Caco-2 (cell line): ENCODE measurements around the gene PROSER3. TPM values are rescaled to one million over a fixed set of nuclear protein-coding genes. Genes with fewer than 3 reads are reported as not detected.
A peak's percentile ranks its signal among the peaks of the same experiment; 100 is the strongest.

Experiments used
- BruUV-seq: library from RNA; stranded (reverse); fragments of 400-500 nt; replicated peaks from 2 replicates; lab custom pipeline; 2021; lab: Mats Ljungman, UMichigan
- CTCF ChIA-PET: fragments of 300-600 bp; sonication (Branson Sonifier 250); formaldehyde crosslinking; loops from one replicate; lab custom pipeline; 2022; ENCODE audit warnings: antibody characterized with exemption; lab: Charles Lee
- POLR2A ChIA-PET: fragments of 300-600 bp; sonication (Branson Sonifier 250); formaldehyde crosslinking; loops from one replicate; lab custom pipeline; 2022; ENCODE audit warnings: antibody characterized with exemption; lab: Charles Lee
- DNase-seq, 2 experiments: peaks; one replicate each; pipeline versions ENCODE4 v3.0.0 to v3.0.0-alpha.2; 2020 to 2022
- H3K27me3 ChIP-seq: replicated peaks from 2 replicates; pipeline ENCODE4 v1.6.0; 2011; ENCODE audit warnings: low read length; ENCODE audit not compliant: control insufficient read depth, insufficient read depth
- H3K36me3 ChIP-seq: 2 replicates; pipeline ENCODE4 v1.5.1; 2011; ENCODE audit warnings: low read length; ENCODE audit not compliant: control insufficient read depth, insufficient read depth
- H3K4me1 ChIP-seq: fragments of 250-450 bp; sonication (Bioruptor Pico); 2 replicates; pipeline ENCODE4 v1.5.1; 2020; ENCODE audit warnings: mild to moderate bottlenecking
- H3K4me3 ChIP-seq: 2 replicates; pipeline ENCODE4 v1.5.1; 2011; ENCODE audit warnings: low read depth, mild to moderate bottlenecking, control low read depth, low read length
- H3K9me3 ChIP-seq: fragments of 250-450 bp; sonication (Bioruptor Pico); 2 replicates; pipeline ENCODE4 v1.5.1; 2020; ENCODE audit warnings: mild to moderate bottlenecking, moderate library complexity
- H3K27ac Mint-ChIP-seq: one replicate; pipeline ENCODE4 v1.8.0; 2022; ENCODE audit warnings: mixed read lengths; ENCODE audit not compliant: unreplicated experiment
- H3K27me3 Mint-ChIP-seq: one replicate; pipeline ENCODE4 v1.8.0; 2022; ENCODE audit warnings: mixed read lengths; ENCODE audit not compliant: insufficient read depth, unreplicated experiment
- H3K36me3 Mint-ChIP-seq: one replicate; pipeline ENCODE4 v1.8.0; 2022; ENCODE audit warnings: mild to moderate bottlenecking, mixed read lengths; ENCODE audit not compliant: insufficient read depth, unreplicated experiment
- H3K4me1 Mint-ChIP-seq: one replicate; pipeline ENCODE4 v1.8.0; 2022; ENCODE audit warnings: low read depth, mixed read lengths; ENCODE audit not compliant: unreplicated experiment
- H3K4me3 Mint-ChIP-seq: one replicate; pipeline ENCODE4 v1.8.0; 2022; ENCODE audit warnings: mild to moderate bottlenecking, moderate library complexity, mixed read lengths; ENCODE audit not compliant: unreplicated experiment
- H3K9me3 Mint-ChIP-seq: one replicate; pipeline ENCODE4 v1.8.0; 2022; ENCODE audit warnings: mixed read lengths; ENCODE audit not compliant: unreplicated experiment
- CTCF ChIP-seq, 2 experiments: fragments of 200-600 bp in 1 of 2; IDR thresholded peaks; 1 replicate in 1 of 2; 2 replicates in 1 of 2; pipeline versions ENCODE4 v1.5.1 to v1.8.0; 2011 to 2022; ENCODE audit warnings: antibody characterized with exemption in 1 of 2, control low read depth in 1 of 2, inconsistent platforms in 1 of 2, low read depth in 1 of 2, low read length in 1 of 2, mild to moderate bottlenecking in 1 of 2, moderate library complexity in 1 of 2; ENCODE audit not compliant: insufficient read depth in 1 of 2, severe bottlenecking in 1 of 2, unreplicated experiment in 1 of 2
- intact Hi-C: fragments of 100-400 bp; cut with micrococcal nuclease; formaldehyde crosslinking; loops from one replicate; pipeline ENCODE4 v1.10.0; 2022; ENCODE audit not compliant: unreplicated experiment
- total RNA-seq: library from RNA; stranded (reverse); gene quantifications from 2 replicates; pipeline ENCODE4 v1.2.3, GENCODE V29; 2022

Gene PROSER3
- total RNA-seq, 1 experiment from 2014 or later = 34.6 TPM

- intact Hi-C loops = no loop called here
- Mint-ChIP-seq H3K4me3 (no peak overlapping the region), H3K36me3 (peaks cover 11% of the 10 kb centered on the region), H3K9me3 (no peaks in the 10 kb centered on the region), H3K27me3 (no peaks in the 10 kb centered on the region), H3K4me1 (no peaks in the 10 kb centered on the region), H3K27ac (no peak overlapping the region)
- no peaks in the 10 kb centered on the region; the same call in none of the 2 replicates for H3K36me3 ChIP-seq
- CTCF ChIA-PET = no interaction called here
- no peak overlapping the region for H3K4me3 ChIP-seq
- BruUV-seq = no TSS peak
- TF ChIP-seq CTCF (IDR thresholded peaks at IDR 0.05; ENCODE audit: insufficient read depth in 1 of 2, low read depth in 1 of 2, low read length in 1 of 2, severe bottlenecking in 1 of 2, unreplicated experiment in 1 of 2) = no peak
- DNase-seq = no peak
- no peaks in the 10 kb centered on the region for H3K9me3 ChIP-seq
- POLR2A ChIA-PET = no interaction called here
- H3K27me3 ChIP-seq = no peaks in the 10 kb centered on the region
- no peaks in the 10 kb centered on the region for H3K4me1 ChIP-seq
Observed at GRCh38 chr19:35764432-35765315, 6.7 kb downstream of the PROSER3 start.

- H3K27ac Mint-ChIP-seq = no peak overlapping the region
- intact Hi-C loops = no loop called here
- no peaks in the 10 kb centered on the region for H3K4me1 ChIP-seq
- H3K27me3 ChIP-seq = no peaks in the 10 kb centered on the region
- CTCF ChIA-PET = no interaction called here
- H3K4me1 Mint-ChIP-seq = no peaks in the 10 kb centered on the region
- no peaks in the 10 kb centered on the region for H3K9me3 ChIP-seq
- H3K36me3 ChIP-seq = no peaks in the 10 kb centered on the region; the same call in none of the 2 replicates
- H3K36me3 Mint-ChIP-seq = peaks cover 8% of the 10 kb centered on the region
- POLR2A ChIA-PET = no interaction called here
- H3K27me3 Mint-ChIP-seq = peaks cover 2% of the 10 kb centered on the region
- DNase-seq = no peak
- no TSS peak for BruUV-seq
- no peak for TF ChIP-seq CTCF (IDR thresholded peaks at IDR 0.05; ENCODE audit: insufficient read depth in 1 of 2, low read depth in 1 of 2, low read length in 1 of 2, severe bottlenecking in 1 of 2, unreplicated experiment in 1 of 2)
- H3K4me3 ChIP-seq = no peak overlapping the region
- no peaks in the 10 kb centered on the region for H3K9me3 Mint-ChIP-seq
- no peak overlapping the region for H3K4me3 Mint-ChIP-seq
Observed at GRCh38 chr19:35766571-35767104, 8.7 kb downstream of the PROSER3 start.

GRCh38 chr19:35767288-35768081 is 9.5 kb downstream of the PROSER3 start:
- Mint-ChIP-seq H3K9me3 (no peaks in the 10 kb centered on the region), H3K4me1 (no peaks in the 10 kb centered on the region), H3K27me3 (peaks cover 2% of the 10 kb centered on the region), H3K36me3 (no peaks in the 10 kb centered on the region), H3K27ac (no peak overlapping the region), H3K4me3 (no peak overlapping the region)
- no peaks in the 10 kb centered on the region for H3K27me3 ChIP-seq
- TF ChIP-seq CTCF (IDR thresholded peaks at IDR 0.05; ENCODE audit: insufficient read depth in 1 of 2, low read depth in 1 of 2, low read length in 1 of 2, severe bottlenecking in 1 of 2, unreplicated experiment in 1 of 2) = no peak
- intact Hi-C loops = no loop called here
- H3K4me3 ChIP-seq = no peak overlapping the region
- peak in 1 of 2 experiments; percentile 37 for DNase-seq
- no peaks in the 10 kb centered on the region for H3K9me3 ChIP-seq
- no TSS peak for BruUV-seq
- no peaks in the 10 kb centered on the region for H3K4me1 ChIP-seq
- POLR2A ChIA-PET = no interaction called here
- CTCF ChIA-PET = no interaction called here
- H3K36me3 ChIP-seq = no peaks in the 10 kb centered on the region; the same call in 1 of the 2 replicates
